HTERT RPE-1 (cell line): ENCODE results near the gene MAPKAP1.

ENCODE experiments used
- in situ Hi-C: fragments of 300-500 bp; cut with MboI; formaldehyde crosslinking; loops from 4 replicates; pipeline ENCODE4 v1.14.3; 2020; ENCODE audit warnings: low sequenced_read_pairs

MAPKAP1 gene

DNA sequence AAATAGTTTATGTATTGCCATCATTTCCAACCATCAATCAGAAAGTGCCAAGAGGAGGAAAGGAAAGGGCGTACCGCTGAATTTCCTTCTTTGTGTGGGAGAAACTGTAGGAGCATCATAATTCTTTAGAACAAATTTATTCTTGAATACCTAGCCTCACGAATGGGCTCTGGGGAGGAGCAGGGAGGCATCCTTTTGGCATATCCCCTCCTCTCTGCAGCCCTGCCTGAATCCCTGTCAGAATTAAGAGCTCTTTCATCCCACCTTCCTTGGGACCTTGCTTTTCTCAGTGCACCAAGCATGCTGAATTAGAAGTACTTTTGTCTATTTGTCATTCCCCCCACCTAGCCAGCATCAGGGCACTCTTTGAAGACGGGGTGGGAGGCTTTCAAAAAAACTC is 189.4 kb downstream of the MAPKAP1 start:
- in situ Hi-C loops, result no loop called here

DNA sequence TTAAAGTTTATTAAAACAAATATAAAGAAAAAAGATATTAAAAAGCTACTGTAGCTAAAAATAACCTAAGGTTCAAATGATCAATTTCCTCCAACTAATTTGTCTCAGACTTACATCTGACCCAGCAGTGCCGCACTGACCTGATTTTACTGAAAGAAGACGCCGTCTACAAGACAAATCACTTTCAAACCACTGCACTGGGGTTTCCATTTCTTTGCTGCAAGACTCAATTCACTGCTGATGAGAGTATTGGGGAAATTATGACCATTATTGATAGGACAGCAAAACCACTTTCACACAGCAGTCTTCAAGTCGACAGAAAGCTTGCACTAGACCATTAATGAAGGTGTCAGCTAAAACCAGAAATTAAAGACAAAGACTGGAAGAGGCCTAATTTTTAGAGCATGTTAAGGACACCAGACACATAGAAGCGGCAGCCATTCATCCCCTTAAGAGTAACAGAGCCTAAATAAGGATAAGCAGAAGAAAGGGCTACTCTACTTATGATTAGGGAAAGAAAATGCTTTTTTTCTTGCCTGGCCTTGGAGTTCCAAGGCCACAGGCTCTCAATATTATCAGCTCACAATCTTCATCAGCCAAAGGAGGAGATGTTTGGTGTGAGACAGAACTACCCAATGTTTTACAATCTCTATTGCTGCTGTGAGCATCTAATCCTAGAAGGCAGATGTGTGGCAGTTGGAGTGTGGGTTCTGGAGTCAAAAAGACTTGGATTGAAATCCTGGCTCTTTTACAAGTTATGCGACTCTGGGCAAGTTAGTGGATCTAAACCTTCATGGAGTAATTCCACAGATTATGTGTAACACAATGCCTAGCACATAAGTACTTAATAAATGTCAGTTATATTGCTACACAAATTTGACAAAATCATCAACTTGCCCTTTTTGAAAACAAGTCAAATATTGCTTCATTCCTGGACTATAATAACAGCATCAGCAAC is 190.7 kb downstream of the MAPKAP1 start:
- in situ Hi-C loops, result no loop called here

DNA sequence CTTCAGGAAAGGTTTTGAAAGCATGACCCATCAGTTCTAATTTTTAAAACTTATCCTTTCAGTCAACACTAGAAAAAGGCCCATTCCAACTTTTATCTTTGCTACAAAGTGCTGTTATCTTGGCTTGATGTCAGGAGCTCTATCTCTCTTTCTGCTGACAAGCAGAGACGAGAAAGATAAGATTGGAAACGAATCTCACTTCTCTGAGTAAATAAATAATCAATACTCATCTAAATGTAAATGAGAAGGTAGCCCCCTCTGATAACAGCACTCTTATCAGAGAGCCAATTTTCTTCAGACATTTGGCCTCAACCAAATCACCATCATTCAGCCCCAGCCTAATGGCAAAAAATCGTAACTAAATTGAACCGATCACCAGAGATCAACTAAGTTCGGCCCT is 191.7 kb downstream of the MAPKAP1 start:
- in situ Hi-C loops, result no loop called here

DNA sequence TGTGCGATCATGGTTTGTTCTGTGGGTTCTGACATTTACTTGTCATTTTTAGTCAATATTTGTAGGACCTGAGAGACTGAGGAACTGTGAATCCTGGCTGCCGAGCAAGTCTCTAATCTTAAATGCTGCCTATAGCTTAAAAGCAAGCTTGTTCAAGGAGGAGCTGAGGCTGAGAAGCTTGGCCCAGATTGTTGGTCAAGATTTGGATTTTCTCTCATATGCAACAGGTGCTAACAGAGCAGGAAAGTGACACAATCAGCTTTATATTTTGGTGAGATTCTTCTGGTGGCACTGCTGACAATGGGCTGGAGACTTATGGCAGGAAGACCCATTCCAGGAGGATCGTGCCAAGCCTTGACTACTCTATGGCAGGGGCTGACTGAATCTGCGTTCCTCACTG is 192.5 kb downstream of the MAPKAP1 start:
- in situ Hi-C loops, result no loop called here

DNA sequence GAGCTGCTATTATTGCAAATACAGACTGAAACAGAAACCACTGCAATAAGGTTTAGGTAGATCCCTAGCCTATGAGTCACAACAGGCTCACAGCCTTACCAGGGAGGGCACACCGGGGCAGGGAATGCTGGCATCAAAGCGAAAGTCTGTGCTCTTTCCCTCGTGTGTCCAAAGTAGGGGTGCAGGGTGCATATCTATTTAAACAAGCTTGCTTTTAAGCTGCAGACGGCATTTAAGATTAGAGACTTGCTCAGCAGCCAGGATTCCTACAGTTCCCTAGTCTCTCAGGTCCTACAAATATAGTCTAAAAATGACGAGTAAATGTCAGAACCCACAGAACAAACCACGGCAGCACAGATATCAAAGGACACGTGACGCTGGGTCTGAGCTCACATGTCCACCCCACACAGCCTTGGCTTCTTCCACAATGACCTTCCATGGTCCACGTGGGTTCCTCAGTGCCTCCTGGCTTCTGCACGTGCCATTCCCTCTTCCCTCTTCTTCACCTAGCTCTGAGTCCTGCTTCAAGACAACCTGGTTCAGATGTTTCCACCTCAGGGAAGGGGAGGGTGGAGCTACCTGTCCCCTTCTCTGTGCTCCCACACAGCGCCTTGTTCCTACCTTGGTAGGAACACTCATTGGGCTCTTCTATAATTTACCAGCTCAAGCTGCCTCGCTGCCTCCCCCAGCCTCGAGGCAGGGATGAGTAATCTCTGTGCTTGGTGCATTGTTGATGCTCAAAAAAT is 193.2 kb downstream of the MAPKAP1 start:
- in situ Hi-C loops, result no loop called here

DNA sequence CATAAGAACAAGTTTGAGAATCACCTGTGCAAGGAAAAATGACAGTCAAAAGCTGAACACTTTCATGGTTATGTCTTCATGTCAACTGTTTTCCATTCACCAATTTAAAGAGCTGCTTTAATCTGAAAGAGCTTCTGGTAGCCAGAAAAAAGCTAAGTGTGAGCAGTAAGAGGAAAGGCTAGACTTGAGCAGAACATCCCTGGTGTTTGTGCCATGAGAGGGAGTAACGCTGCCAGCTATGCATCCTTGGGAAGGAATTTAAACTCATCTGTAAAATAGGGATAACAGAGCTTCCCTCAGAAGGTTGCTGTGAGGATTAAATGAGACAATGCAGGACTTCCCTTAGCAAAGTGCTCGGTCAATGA is 193.7 kb downstream of the MAPKAP1 start:
- in situ Hi-C loops, result no loop called here

DNA sequence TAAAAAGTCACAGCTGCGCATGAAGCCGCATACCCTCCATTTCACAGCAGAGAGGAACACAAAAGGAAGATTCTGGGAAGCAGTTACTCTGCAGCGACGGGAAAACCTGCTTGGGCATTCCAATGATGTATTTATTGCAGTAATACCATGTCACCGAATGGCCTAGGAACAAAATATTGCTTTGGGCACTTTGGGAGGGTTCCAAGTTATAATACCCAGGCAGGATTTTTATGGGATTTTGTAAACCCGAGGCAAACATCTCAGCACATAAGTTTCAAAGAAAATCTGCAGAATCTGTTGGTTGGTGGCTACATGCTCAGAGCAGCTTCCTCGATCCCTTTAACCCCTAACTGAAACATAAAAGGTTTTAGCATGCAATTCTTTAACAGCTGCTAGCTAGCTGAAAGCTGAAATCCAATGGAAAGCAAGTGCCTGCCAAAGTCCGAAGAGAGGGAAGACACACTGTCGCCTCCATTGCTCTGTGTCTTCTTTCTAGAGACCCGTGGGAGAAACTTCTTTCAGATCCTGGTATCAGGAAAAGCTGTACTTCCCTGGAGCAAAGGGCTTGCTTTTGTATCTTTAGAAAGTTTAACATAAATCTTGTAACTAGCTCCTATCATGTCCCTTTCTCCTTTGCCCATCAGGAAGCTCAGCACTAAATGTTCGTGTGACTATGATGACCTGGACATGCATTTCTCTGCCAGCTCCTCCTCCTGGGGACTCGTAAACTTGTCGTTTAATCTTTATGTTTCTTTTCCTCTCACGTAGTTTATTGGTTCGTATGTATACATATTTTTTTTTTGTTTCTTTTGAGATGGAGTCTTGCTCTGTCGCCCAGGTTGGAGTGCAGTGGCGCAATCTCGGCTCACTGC is 195.0 kb downstream of the MAPKAP1 start:
- in situ Hi-C loops, result no loop called here

DNA sequence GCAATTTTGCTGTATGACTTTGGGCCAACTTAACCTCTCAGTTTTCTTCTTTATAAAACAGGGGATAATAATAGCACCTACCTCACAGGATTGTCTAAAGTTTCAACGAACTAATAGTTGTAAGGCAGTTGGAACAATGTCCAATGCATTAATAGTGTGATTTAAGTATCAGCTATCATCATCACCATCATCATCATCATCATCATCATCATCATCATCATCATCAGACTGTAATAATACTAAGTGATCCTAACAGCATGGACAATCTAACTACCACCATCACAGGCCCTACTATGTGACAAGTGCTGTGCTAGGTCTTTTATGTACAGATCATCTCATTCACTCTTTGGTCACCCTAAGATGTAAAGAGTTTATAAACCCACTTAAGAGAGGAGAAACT is 196.0 kb downstream of the MAPKAP1 start:
- in situ Hi-C loops, result no loop called here

DNA sequence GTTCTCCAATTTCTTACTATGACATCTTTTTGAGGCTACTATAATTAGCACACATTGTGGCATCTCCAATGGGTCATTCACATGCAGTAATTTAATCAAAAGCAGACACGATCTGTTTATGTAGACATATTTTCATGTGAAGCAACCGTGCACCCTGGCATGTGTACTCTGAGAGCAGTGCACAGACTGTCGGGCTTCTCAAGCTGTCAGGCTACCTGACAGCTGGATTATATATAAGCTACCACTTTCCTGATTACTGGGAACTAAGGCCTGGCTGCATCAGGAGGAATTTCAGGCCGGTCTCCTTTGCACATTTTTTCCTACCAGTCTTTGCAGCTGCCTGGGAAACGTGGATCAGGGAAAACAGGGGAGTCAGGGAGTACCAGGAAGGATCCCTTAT is 197.5 kb downstream of the MAPKAP1 start:
- in situ Hi-C loops, result no loop called here

DNA sequence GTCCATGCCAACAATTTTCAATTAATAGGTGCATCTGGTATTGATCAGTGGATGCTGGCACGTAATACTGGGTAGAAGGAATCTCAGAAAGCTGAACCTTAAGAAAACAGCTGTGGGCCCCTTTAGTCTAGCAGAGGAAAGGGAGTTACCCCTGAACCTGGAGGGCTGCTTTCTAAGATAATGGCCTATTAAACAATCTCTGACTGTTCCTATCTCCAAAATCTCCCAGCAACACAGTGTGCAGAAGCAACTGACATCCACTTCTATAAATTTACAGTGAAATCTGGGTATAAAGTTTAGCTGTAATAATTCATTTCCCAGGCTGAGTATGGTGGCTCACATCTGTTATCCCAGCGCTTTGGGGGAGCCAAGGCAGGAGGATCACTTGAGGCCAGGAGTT is 198.8 kb downstream of the MAPKAP1 start:
- in situ Hi-C loops, result no loop called here

DNA sequence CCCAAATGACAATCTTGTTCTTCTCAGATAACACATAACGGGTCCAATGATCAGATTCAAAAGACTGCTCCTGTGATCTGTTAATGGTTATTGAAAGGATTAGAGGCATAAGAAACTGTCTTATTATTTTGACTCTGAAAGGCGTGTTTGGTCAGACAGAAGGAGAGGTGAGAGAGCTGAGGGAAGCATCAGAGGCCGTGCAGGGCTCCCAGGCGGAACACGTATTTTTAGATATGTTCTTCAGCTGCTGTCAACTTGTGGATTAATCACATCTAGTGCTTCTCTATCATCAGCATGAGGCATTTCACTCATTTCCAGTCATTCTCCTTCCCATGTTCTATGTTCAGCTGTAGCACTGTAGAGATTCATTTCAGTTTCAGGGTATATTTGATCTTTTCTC is 199.8 kb downstream of the MAPKAP1 start:
- in situ Hi-C loops, result no loop called here

DNA sequence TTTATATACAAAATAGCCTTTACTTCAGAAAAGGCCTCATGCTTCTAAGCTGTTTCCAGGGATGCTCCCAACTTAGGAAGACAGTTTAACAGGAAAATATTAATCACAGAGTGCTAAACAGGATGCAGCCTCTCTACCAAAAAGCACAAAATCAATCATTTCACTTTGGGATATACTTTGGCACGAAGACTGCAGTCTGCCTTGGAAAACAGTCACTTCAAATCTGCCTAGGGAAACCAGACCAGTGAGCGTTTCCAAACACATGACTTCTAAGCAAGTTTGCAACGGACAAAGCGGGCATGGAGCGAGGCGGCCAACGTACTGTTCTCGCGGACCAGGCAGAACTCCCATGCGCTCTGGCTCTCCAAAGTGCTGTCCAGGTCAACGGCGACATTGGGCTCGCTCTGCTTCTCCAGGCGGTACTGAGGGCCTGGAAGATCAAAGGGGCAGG is 201.0 kb downstream of the MAPKAP1 start:
- in situ Hi-C loops, result no loop called here

DNA sequence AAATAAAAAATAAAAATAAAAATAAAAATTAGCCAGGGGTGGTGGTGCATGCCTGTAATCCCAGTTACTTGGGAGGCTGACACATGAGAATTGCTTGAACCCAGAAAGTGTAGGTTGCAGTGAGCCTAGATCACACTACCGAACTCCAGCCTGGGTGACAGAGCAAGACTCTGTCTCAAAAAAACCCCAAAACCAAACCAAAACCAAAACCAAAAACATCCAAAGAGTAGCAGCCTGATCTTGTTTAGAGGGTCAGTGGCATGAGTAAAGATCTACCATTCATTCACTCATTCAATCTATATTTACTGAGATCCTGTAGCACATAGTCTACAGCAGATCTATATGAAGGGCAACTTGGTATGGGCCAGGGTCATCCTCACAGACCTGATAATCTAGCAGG is 202.4 kb downstream of the MAPKAP1 start:
- in situ Hi-C loops, result no loop called here

DNA sequence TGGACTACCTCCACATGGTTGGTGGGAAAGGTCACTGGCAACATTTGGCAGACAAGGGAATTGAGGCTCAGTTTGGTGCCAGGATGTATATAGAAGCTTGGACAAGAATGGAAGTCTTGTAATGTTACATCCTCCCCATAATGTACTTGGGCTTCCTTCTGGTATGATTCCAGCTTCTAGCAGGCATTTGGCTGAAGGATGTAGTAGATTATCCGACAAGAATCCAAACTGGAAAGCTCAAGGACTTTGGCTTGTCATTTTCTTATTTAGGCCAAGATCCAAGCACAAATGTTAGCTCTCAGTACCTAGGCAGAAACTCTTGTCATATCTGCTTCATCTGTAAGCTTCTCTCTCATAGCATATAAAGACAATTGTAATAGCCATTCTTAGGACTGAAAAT is 209.1 kb downstream of the MAPKAP1 start:
- in situ Hi-C loops, result no loop called here

DNA sequence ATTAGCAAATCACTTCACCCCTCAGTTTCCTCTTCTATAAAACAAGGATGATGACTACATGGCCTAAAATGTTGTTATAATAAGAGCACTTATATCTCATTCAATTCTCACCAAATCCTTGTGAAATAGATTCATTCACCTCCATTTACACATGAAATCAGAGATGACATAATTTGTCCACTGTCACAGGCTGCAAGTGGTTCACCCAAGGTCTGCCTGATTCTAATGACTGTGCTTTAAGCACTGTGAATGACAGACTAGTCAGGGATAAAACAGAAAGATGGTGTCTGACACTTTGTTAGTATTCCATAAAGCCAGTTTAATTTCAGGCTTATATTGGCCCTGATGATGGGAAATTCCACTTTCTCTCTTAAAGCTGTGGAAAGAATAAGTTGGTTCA is 209.5 kb downstream of the MAPKAP1 start:
- in situ Hi-C loops, result no loop called here

DNA sequence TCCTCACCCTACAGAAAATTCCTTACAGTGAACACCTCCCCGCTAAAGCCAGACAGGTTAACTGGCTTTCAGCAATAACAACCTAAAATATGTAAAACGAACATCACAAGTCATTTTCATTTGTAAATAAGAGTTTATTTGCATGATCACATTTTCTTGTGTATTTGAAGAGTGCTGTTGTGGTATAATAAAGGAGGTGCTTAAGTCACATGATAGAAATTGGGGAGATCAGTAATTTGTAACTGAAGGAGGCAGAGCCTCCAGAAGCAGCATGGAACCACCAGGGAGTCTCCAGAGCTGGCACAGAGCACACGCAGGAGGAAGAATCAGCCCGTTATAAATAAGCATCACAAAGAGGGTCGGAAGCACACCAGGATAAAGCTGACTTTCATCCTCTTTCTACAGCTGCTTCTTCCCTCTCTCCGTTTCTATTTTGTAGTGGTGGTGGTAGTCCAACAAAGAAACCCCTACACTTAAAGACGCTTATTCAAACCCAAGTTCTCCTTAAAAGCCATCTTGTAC is 210.6 kb downstream of the MAPKAP1 start:
- in situ Hi-C loops, result no loop called here

DNA sequence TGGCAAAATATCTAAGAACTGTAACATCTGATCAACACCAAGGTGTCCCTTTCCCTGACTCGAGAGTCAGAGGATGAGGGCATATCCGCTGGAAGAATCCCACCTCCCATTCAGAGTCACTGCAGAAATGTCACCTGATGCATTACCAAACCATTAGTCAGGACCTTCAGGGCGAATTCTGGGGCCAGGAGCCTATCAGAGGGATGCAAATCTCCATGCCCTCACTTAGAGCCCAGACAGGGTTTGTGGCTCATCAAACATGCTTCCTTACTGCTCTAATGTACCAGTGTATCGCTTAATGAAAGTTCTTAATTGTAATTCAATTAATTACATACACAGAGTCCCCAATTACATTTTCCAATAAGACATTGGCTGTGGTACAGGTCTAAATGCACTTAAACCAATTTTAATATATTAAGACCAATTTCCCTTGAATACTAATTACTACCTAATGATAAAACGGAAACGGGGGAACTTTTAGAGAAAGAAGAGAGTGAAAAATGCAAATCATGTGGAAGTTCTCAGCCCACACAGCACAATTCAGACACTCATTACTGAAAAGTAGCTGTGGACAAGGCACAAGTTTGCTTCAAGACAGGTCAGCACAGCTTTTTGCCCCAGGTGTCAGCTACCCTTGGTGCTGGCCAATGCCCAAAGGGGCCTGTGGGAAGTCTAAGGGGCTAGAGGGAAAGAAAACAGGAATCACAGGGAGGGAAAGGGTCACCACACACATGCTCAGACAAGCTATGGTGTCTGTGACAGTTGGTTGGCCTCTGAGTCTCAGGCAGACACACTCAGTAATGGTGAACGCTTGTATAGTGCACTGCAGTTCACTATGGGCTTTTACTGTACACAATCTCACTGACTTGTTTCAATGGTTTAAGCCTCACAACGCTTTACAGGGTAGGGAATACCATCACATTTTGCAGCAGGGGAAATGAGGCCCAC is 211.6 kb downstream of the MAPKAP1 start:
- in situ Hi-C loops, result no loop called here

DNA sequence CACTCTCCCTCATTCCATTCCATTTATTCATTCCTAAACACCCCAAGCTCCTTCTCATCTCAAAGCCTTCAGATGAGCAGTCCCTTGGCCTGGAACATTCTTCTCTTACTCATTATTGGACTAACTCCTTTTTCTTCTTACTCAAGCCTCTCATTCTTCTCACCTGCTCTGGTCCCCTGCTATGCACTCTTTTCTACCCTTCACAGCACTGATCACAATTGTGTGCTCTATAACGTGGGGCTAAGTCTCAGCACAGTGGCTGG is 212.4 kb downstream of the MAPKAP1 start:
- in situ Hi-C loops, result no loop called here

DNA sequence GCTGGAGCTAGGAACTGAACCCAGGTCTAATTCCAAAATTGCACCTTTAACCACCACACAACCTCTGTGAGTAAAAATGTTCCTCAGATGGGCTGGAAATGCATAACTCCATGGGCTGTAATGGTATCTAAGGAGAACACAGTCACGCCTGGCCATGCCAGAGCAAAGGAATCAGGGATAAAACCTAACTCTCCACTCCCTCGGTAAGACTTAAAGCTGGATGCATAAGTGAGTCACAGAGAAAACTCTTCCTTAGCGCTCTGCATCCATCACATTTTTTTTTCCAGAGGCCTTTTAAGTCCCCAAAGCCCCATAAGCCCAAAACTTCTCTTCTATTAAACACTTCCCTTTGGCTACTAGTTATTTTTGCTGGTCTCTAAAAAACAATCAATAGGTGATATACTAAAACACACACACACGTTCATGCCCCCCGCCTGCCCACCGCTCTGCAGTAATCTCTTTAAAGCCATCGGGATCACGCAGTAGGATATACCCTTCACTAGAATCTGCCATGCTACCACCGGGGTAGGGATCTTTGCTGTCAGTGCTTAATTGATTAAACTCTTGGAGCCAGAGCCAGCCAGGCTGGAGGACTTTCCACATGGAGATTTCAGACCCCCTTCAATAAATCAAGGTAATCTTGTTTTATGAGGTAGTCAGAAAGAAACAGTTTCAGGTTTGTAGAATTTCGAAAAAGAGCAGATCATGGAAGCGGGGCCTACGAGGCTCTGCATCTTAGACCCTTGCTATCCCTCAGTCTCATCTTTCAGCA is 212.9 kb downstream of the MAPKAP1 start:
- in situ Hi-C loops, result no loop called here
